ENCODE results near the gene PAIP2. TPM values are rescaled to one million over a fixed set of nuclear protein-coding genes. Genes with fewer than 3 reads are reported as not detected.

The PAIP2 gene
- total RNA-seq, 1 donor from 2014 or later: 71.5 TPM

DNA sequence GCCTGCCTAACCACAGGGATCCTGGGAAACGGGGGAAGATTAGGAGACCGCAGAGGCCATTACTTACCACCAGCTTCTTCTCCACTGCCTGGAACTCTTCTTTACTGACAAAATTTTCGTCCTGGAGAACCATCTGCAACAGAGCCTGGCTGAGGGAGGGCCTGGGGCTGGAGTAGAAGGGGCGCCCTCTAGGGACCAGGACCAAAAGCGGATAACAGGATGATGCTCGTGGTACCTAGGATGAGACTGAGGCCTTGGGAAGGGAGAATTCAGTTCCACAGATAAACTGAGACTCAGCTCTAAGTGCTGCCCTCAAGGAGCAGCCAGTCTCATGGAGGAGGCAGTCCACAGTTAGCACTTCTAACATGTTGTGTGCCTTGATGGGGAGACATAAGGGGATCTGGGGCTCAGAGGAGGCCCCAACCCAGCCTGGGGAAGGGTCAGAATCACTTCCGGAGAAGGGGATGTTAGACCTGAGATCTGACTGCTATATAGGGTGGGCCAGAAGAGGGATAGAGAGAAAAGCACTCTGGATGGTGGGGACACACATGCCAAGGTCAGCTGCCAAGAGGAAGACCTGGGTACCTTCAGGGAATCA lies 61.0 kb downstream of the PAIP2 start:
- TF ChIP-seq CTCF (IDR thresholded peaks at IDR 0.05; ENCODE audit: unreplicated experiment): peak; percentile 38

DNA sequence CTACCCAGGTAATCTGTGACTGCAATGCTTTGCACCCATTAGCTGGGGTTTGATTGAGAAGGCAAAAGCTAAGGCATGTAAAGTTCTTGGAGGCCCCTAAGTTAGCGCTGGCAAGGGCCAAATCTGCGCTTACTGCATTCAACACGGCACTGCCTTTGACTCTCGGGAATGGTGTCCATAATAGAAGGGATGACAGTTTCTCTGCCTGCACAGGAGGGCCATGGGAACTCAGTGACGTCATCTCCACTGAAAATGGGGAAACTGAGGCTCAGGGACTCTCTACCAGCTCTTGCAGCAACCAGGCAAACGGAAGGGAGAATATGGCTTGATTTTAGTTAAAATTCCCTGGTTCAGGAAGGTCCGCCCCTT lies 61.7 kb downstream of the PAIP2 start:
- peak overlapping the region; percentile 90 for H3K4me3 Mint-ChIP-seq (ENCODE audit: unreplicated experiment)
- DNase-seq (ENCODE audit: low spot score): no peak

More for the DNA sequence above, 61.0 kb downstream of the PAIP2 start:
- Mint-ChIP-seq H3K27me3 (ENCODE audit: unreplicated experiment) (peaks cover 6% of the 10 kb centered on the region), H3K27ac (ENCODE audit: unreplicated experiment) (peak overlapping the region; percentile 55), H3K36me3 (ENCODE audit: low read depth, unreplicated experiment) (peaks cover 6% of the 10 kb centered on the region), H3K4me3 (ENCODE audit: unreplicated experiment) (peak overlapping the region; percentile 90), H3K4me1 (ENCODE audit: unreplicated experiment) (peaks cover 23% of the 10 kb centered on the region), H3K9me3 (ENCODE audit: unreplicated experiment) (no peaks in the 10 kb centered on the region)
- peak; percentile 51 for DNase-seq (ENCODE audit: low spot score)

DNA sequence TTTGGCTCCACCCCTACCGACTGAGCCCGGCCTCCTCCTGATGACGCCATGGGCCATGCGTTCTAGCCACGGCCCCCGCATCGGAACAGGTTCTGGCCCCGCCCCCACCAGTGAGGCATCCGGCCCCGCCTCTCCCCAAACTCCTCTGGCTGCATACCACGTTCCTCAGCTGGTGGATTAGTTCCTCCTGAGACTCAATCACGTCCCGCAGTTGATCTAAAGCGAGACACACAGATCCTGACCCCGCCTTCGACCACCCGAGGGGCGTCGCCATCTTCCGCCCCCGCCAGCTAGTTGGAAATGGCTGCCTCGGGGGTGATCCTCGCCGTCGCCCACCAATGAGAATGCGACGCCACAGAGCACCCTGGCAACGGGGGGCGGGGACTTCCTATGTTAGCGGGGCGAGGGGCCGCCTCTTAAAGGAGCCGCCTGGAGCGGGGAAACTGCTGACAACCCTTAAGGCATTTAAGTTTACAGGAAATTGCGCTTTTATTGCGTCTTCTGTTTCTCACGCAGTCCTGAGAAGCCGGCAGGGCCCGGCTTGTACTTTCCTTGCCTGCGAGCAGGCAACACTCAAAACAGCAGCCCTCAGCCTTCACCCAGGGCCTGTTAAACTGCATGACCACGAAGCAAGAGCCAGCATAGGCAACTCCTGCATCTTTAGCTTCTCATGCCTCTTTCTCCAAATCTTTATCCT lies 62.3 kb downstream of the PAIP2 start, which contains the start of gene SPATA24:
Gene SPATA24 (minus strand): TSS at position 303 of the 697 bp plus-strand sequence. CDS start 29 bp downstream, at position 274.
- H3K4me3 Mint-ChIP-seq (ENCODE audit: unreplicated experiment): peak within 1 kb of the TSS; percentile 90
- peaks cover 6% of the 10 kb centered on the region for H3K36me3 Mint-ChIP-seq (ENCODE audit: low read depth, unreplicated experiment)
- H3K27ac Mint-ChIP-seq (ENCODE audit: unreplicated experiment): peak within 1 kb of the TSS; percentile 99
- DNase-seq (ENCODE audit: low spot score): peak; percentile 96
- peaks cover 23% of the 10 kb centered on the region for H3K4me1 Mint-ChIP-seq (ENCODE audit: unreplicated experiment)
- peaks cover 6% of the 10 kb centered on the region for H3K27me3 Mint-ChIP-seq (ENCODE audit: unreplicated experiment)
- TF ChIP-seq CTCF (IDR thresholded peaks at IDR 0.05; ENCODE audit: unreplicated experiment): no peak
- no peaks in the 10 kb centered on the region for H3K9me3 Mint-ChIP-seq (ENCODE audit: unreplicated experiment)

More for the DNA sequence above, 61.7 kb downstream of the PAIP2 start:
- peak overlapping the region; percentile 99 for H3K27ac Mint-ChIP-seq (ENCODE audit: unreplicated experiment)
- peaks cover 6% of the 10 kb centered on the region for H3K27me3 Mint-ChIP-seq (ENCODE audit: unreplicated experiment)
- H3K4me1 Mint-ChIP-seq (ENCODE audit: unreplicated experiment): peaks cover 23% of the 10 kb centered on the region
- peaks cover 6% of the 10 kb centered on the region for H3K36me3 Mint-ChIP-seq (ENCODE audit: low read depth, unreplicated experiment)
- TF ChIP-seq CTCF (IDR thresholded peaks at IDR 0.05; ENCODE audit: unreplicated experiment): no peak
- H3K9me3 Mint-ChIP-seq (ENCODE audit: unreplicated experiment): no peaks in the 10 kb centered on the region

DNA sequence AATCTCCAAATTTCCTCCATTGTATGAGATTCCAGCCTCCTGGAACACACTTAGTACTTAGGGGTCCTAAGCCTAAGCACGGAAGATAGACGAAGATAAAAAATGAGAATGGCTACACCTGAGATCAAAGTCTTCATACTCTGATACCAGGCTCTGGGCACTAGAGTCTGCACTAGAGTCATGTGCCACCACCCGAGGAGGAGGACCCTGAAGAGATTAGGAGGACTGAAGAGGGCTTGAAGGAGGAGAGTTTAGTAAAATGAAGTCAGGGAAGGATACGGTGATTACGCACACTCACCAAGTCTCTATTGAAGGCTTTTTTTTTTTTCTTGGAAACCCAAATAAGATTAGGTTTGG lies 62.8 kb downstream of the PAIP2 start:
- TF ChIP-seq CTCF (IDR thresholded peaks at IDR 0.05; ENCODE audit: unreplicated experiment): no peak
- peak overlapping the region; percentile 60 for H3K4me3 Mint-ChIP-seq (ENCODE audit: unreplicated experiment)
- peaks cover 1% of the 10 kb centered on the region for H3K36me3 Mint-ChIP-seq (ENCODE audit: low read depth, unreplicated experiment)
- H3K27me3 Mint-ChIP-seq (ENCODE audit: unreplicated experiment): peaks cover 6% of the 10 kb centered on the region
- no peaks in the 10 kb centered on the region for H3K9me3 Mint-ChIP-seq (ENCODE audit: unreplicated experiment)
- H3K4me1 Mint-ChIP-seq (ENCODE audit: unreplicated experiment): peaks cover 23% of the 10 kb centered on the region
- DNase-seq (ENCODE audit: low spot score): no peak
- peak overlapping the region; percentile 99 for H3K27ac Mint-ChIP-seq (ENCODE audit: unreplicated experiment)

DNA sequence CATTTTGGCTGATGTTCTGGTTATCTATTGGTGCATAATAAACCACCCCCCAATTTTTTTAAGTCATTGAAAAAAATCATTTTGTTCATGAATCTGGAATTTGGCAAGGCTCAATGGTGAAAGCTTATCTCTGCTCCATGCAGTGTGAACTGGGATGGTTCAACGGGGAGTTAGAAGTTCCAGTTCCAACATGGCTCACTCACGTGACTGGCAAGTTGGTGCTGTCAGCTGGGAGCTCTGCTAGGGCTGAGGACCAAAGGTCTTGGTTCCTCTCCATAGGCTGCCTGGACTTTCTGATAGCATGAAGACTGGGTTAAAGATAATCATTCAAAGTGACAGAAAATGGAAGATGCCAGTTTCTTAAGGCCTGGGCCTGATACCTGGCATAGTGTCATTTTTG lies 65.3 kb downstream of the PAIP2 start:
- no peak for TF ChIP-seq CTCF (IDR thresholded peaks at IDR 0.05; ENCODE audit: unreplicated experiment)
- DNase-seq (ENCODE audit: low spot score): no peak
- Mint-ChIP-seq H3K36me3 (ENCODE audit: low read depth, unreplicated experiment) (peaks cover 9% of the 10 kb centered on the region), H3K27me3 (ENCODE audit: unreplicated experiment) (peaks cover 6% of the 10 kb centered on the region), H3K27ac (ENCODE audit: unreplicated experiment) (no peak overlapping the region), H3K4me3 (ENCODE audit: unreplicated experiment) (no peak overlapping the region), H3K4me1 (ENCODE audit: unreplicated experiment) (peaks cover 23% of the 10 kb centered on the region), H3K9me3 (ENCODE audit: unreplicated experiment) (no peaks in the 10 kb centered on the region)

All from endothelial cell (in vitro differentiated cells).